ENCODE measurements around the gene SDC3. TPM values are rescaled to one million over a fixed set of nuclear protein-coding genes. Genes with fewer than 3 reads are reported as not detected.

Gene SDC3
- total RNA-seq, 1 experiment from 2014 or later: 3.7 TPM

GRCh38 chr1:30834253-30834652, 74.3 kb downstream of the SDC3 start:
- intact Hi-C loops (cut with micrococcal nuclease; ENCODE audit: unreplicated experiment): no loop called here
- Mint-ChIP-seq H3K27me3 (ENCODE audit: insufficient read depth, unreplicated experiment) (peaks cover 17% of the 10 kb centered on the region), H3K4me1 (ENCODE audit: low read depth, unreplicated experiment) (no peaks in the 10 kb centered on the region), H3K27ac (ENCODE audit: unreplicated experiment) (no peak overlapping the region), H3K4me3 (ENCODE audit: unreplicated experiment) (no peak overlapping the region), H3K36me3 (ENCODE audit: insufficient read depth, unreplicated experiment) (no peaks in the 10 kb centered on the region), H3K9me3 (ENCODE audit: unreplicated experiment) (no peaks in the 10 kb centered on the region)
- ChIA-PET POLR2A (no interaction called here), CTCF (no interaction called here)
- TF ChIP-seq CTCF (IDR thresholded peaks at IDR 0.05; ENCODE audit: insufficient read depth in 1 of 2, low read depth in 1 of 2, low read length in 1 of 2, severe bottlenecking in 1 of 2, unreplicated experiment in 1 of 2): no peak
- Histone ChIP-seq H3K4me1 (no peaks in the 10 kb centered on the region), H3K4me3 (ENCODE audit: low read depth, low read length) (no peak overlapping the region), H3K27me3 (replicated peaks; ENCODE audit: control insufficient read depth, insufficient read depth, low read length) (no peaks in the 10 kb centered on the region), H3K9me3 (peaks cover 5% of the 10 kb centered on the region; the same call in 1 of the 2 replicates), H3K36me3 (ENCODE audit: control insufficient read depth, insufficient read depth, low read length) (no peaks in the 10 kb centered on the region)
- no TSS peak for BruUV-seq (replicated peaks)
- no peak for DNase-seq

DNA sequence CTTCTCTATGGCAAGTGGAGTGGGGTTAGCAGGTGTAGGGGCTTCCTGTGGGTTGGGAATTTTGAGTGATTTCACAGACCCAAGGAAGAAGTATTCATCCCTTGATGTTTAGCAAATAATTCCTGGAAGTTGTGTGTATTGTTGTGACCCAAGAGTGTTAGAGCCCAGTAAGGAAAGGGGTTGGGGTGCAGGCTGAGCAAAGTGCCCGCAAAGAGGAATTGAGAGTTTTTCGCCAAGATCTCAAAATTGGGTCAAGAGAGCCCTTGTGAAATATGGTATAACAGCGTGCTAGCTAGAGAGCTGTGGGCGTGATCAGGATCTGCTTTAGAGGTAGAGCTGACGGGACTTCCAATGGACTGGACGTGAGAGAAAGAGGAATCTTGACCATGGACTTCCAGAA, 78.0 kb downstream of the SDC3 start:
- Mint-ChIP-seq H3K27ac (ENCODE audit: unreplicated experiment) (no peak overlapping the region), H3K9me3 (ENCODE audit: unreplicated experiment) (no peaks in the 10 kb centered on the region), H3K27me3 (ENCODE audit: insufficient read depth, unreplicated experiment) (peaks cover 14% of the 10 kb centered on the region), H3K4me3 (ENCODE audit: unreplicated experiment) (no peak overlapping the region), H3K4me1 (ENCODE audit: low read depth, unreplicated experiment) (no peaks in the 10 kb centered on the region), H3K36me3 (ENCODE audit: insufficient read depth, unreplicated experiment) (no peaks in the 10 kb centered on the region)
- CTCF ChIA-PET: no interaction called here
- Histone ChIP-seq H3K4me1 (no peaks in the 10 kb centered on the region), H3K36me3 (ENCODE audit: control insufficient read depth, insufficient read depth, low read length) (no peaks in the 10 kb centered on the region), H3K9me3 (peaks cover 5% of the 10 kb centered on the region; the same call in 1 of the 2 replicates), H3K27me3 (replicated peaks; ENCODE audit: control insufficient read depth, insufficient read depth, low read length) (no peaks in the 10 kb centered on the region), H3K4me3 (ENCODE audit: low read depth, low read length) (no peak overlapping the region)
- intact Hi-C loops (cut with micrococcal nuclease; ENCODE audit: unreplicated experiment): no loop called here
- BruUV-seq (replicated peaks): no TSS peak
- POLR2A ChIA-PET: no interaction called here
- no peak for TF ChIP-seq CTCF (IDR thresholded peaks at IDR 0.05; ENCODE audit: insufficient read depth in 1 of 2, low read depth in 1 of 2, low read length in 1 of 2, severe bottlenecking in 1 of 2, unreplicated experiment in 1 of 2)
- no peak for DNase-seq

DNA sequence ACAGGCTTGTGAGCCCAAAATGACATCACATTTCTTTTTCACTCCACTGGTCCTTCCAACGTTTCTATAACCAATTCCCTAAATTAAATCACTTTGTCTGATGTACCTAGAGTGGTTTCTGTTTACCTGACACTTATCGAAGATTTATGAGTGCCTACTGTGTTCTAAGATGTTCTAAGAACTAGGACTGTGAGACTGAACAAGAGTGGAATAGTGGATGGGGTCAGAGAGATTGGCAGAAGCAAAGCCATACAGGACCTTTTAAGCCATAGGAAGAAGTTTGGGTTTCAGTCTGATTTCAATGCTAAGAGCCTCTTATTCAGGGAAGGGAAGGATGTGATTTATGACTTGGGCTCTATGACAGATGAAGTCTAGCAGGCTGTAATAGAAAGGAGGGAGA, 78.7 kb downstream of the SDC3 start:
- TF ChIP-seq CTCF (IDR thresholded peaks at IDR 0.05; ENCODE audit: insufficient read depth in 1 of 2, low read depth in 1 of 2, low read length in 1 of 2, severe bottlenecking in 1 of 2, unreplicated experiment in 1 of 2): no peak
- intact Hi-C loops (cut with micrococcal nuclease; ENCODE audit: unreplicated experiment): no loop called here
- Histone ChIP-seq H3K36me3 (ENCODE audit: control insufficient read depth, insufficient read depth, low read length) (no peaks in the 10 kb centered on the region), H3K9me3 (peaks cover 5% of the 10 kb centered on the region; the same call in 1 of the 2 replicates), H3K4me3 (ENCODE audit: low read depth, low read length) (no peak overlapping the region), H3K4me1 (no peaks in the 10 kb centered on the region), H3K27me3 (replicated peaks; ENCODE audit: control insufficient read depth, insufficient read depth, low read length) (no peaks in the 10 kb centered on the region; the same call in 1 of the 2 replicates)
- no peaks in the 10 kb centered on the region for H3K36me3 Mint-ChIP-seq (ENCODE audit: insufficient read depth, unreplicated experiment)
- DNase-seq: no peak
- CTCF ChIA-PET: no interaction called here
- no peak overlapping the region for H3K27ac Mint-ChIP-seq (ENCODE audit: unreplicated experiment)
- peaks cover 14% of the 10 kb centered on the region for H3K27me3 Mint-ChIP-seq (ENCODE audit: insufficient read depth, unreplicated experiment)
- H3K4me1 Mint-ChIP-seq (ENCODE audit: low read depth, unreplicated experiment): no peaks in the 10 kb centered on the region
- H3K9me3 Mint-ChIP-seq (ENCODE audit: unreplicated experiment): no peaks in the 10 kb centered on the region
- BruUV-seq (replicated peaks): no TSS peak
- H3K4me3 Mint-ChIP-seq (ENCODE audit: unreplicated experiment): no peak overlapping the region
- POLR2A ChIA-PET: no interaction called here
